ENCODE measurements around the gene SLC16A6.

- TF ChIP-seq CTCF (IDR thresholded peaks at IDR 0.05) (no peak), ZFX (IDR thresholded peaks at IDR 0.05; ENCODE audit: borderline replicate concordance) (no peak)
These were observed 37.1 kb upstream of the SLC16A6 start for GRCh38 chr17:68327823-68328557.
